HL-60/S4 (cell line): ENCODE measurements around the gene FBXO24.
"Not testable (repeated sequence)": the region's sequence is repeated elsewhere in the genome, so short reads cannot be mapped to it uniquely, and the experiment has no call there.

ENCODE experiments used
- in situ Hi-C: fragments of 300-500 bp; cut with MboI; formaldehyde crosslinking; loops from 2 replicates; pipeline ENCODE4 v1.14.3; 2022; ENCODE audit warnings: low sequenced_read_pairs

The FBXO24 gene

GRCh38 chr7:100586266-100587025 lies at the start of gene FBXO24:
Gene FBXO24 (plus strand): TSS chr7:100586328. CDS start chr7:100586626, 298 bp downstream.
- in situ Hi-C loops, result no loop called here

DNA sequence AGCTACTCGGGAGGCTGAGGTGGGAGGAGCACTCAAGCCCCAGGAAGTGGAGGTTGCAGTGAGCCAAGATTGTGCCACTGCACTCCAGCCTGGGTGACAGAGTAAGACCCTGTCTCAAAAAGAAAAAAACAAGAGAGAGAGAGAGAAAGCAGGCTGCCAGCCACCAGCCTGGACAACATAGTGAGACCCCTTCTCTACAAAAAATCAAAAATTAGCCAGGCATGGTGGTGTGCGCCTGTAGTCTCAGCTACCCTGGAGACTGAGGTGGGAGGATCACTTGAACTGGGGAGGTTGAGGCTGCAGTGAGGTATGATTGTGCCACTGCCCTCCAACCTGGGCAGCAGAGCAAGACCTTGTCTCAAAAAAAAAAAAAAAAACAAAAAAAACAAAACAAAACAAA lies 49.4 kb upstream of the FBXO24 start:
- in situ Hi-C loops, result not testable (repeated sequence)

DNA sequence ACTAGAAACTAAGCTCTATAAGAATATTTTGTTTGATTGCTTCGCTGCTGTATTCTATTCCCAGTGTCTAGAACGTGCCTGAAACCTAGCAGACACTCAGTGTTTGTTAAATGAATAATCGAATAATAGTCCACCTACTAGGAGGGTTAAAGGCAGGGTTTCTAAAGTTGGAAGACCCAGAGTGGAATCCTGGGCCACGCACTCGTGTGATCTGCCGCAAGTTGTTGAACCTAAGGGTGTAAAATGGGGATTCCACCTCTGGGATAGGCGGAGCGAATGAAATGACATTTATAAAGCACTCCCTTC lies 47.8 kb upstream of the FBXO24 start:
- in situ Hi-C loops, result no loop called here

GRCh38 chr7:100538654-100539435 lies 47.3 kb upstream of the FBXO24 start, which contains the start of gene AGFG2:
Gene AGFG2 (plus strand): TSS chr7:100539203. CDS start chr7:100539347, 144 bp downstream.
- in situ Hi-C loops, result no loop called here

DNA sequence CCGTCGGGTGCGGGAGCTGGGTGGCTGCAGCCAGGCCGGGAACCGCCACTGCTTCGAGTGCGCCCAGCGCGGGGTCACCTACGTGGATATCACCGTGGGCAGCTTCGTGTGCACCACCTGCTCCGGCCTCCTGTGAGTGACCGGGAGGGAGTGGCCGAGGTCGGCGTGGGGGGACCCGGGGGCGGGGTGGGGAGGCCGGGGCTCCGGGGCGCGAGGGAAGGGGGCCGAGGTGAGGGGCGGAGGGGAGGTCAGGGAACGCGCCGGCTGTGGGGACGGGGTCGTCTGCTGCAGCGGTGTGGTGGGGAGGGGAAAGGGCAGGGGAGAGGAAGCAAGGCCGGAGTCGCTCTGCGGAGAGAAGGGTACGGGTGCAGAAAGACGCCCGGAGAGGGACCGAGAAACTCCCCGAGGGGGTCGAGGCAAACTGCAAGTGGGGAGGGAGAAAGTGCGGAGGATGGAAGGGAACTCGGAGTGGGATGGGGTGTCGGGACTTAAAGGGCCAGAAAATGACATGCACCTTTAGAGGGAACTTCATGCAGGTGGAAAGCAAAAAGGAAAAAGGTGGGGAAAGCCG lies 46.6 kb upstream of the FBXO24 start:
- in situ Hi-C loops, result no loop called here

DNA sequence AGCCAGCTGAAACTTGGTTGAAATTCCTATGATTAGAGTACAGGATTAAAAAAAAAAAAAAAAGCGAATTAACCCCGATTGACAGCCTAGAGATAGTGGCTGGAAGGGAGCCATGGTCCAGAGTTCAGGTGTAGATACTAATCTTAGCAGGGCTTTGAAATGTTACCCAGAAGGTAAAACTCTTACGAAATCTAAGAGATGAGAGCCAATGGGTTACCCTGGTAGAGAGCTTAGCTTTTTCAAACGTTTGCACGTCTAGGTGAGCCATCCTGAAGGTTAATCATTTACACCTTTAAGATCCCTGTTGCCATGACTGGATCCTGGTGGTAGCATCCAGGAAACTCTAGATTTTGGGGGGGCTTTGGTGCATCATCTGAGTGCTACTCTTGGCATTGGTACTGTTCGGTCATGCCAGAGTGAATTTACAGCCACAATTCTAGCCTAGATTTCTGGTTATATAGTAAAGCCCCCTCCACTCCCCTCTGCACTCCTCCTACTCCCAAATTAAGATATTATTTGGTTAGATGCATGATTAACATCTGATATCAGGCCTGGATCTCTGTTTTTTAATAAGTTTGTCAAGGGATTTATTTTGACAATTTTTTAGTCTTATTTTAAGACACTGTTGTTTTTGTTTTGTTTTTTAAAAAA lies 45.9 kb upstream of the FBXO24 start:
- in situ Hi-C loops, result no loop called here

DNA sequence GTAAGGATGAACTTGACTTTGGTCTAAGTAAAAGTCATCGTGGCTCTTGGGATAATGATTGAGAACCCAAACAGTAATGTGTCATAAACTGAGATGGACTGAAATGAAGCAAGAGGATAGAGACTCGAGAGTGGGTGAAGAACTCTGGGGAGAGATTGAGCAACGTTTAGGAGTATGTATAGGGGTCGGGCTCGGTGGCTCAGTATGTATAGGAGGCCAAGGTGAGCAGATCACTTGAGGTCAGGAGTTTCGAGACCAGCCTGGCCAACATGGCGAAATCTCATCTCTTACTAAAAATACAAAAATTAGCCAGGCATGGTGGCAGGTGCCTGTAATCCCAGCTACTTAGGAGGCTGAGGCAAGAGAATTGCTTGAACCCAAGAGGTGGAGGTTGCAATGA lies 44.8 kb upstream of the FBXO24 start:
- in situ Hi-C loops, result not testable (repeated sequence)

DNA sequence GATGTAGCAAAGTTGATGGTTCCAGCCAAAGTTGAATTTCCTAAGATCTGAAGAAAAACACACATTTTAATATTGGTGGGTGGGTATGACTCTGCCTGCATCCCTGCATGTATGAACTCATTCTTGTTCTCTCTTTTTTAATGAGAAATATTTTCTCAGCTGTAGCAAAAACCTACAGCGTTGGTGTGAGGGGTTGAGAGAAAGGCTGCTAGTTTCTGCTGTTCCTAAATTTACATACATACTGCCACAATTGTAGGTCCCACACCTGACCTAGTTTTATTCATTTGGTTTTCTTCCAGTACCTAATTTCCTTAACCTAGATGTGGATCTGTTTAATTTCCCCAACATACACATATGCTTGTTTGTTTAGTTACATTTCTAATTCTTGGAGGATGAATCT lies 42.5 kb upstream of the FBXO24 start:
- in situ Hi-C loops, result no loop called here

DNA sequence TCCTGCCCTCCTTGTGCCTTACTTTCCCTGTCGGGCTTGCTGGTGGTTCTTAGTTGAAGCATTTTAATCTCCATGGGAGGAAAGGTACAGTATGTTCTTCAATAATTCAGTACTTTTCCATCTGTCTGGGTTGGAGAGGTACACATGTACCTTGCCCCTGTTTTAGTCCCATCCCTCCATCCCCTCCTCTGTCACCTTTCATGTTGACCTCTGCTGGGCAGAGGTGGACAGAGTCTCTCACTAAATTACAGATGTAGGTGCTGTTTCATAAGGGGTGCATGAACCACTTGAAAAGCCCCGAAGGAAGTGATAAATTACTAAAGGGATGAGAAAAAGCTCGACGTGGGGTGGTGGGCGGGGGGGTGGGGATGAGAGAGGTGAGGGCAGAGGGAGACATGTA lies 41.7 kb upstream of the FBXO24 start:
- in situ Hi-C loops, result no loop called here

GRCh38 chr7:100544967-100545359 lies 41.2 kb upstream of the FBXO24 start:
- in situ Hi-C loops, result no loop called here

DNA sequence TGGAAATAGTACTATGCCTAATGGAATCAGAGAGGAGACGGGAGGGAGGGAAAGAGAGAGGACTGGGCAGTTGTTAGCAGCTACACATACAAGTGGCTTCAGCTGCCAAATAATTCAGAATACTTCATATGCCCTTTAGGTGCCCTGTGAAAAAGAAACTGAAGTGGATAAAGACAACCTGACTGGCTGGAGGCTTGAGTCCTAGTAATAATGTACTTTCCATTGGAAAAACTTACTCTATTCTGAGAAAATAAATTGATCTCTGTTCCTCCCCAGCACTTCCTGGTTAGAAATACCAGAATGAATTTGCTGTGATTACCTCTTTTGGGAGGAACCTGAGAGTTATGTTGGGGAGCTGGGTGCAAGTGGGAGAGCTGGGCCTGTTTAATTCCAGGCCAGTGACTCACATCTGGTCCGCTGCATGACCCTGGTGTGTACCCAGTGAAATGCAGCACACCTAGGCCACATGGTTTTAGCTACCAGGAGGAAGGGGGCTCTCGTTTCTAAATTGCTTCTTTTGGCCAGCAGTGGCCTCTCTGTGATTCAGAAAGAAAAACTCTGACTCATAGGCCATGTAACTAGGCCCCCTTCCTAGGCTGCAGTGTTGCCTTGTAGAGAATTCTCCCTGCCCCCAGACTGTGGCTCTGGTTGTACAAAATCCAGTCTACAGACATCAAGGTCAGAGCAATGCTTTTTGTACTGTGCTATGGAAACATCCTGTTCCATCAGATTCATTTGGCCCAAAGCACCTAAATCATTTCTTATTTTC lies 40.6 kb upstream of the FBXO24 start:
- in situ Hi-C loops, result no loop called here

DNA sequence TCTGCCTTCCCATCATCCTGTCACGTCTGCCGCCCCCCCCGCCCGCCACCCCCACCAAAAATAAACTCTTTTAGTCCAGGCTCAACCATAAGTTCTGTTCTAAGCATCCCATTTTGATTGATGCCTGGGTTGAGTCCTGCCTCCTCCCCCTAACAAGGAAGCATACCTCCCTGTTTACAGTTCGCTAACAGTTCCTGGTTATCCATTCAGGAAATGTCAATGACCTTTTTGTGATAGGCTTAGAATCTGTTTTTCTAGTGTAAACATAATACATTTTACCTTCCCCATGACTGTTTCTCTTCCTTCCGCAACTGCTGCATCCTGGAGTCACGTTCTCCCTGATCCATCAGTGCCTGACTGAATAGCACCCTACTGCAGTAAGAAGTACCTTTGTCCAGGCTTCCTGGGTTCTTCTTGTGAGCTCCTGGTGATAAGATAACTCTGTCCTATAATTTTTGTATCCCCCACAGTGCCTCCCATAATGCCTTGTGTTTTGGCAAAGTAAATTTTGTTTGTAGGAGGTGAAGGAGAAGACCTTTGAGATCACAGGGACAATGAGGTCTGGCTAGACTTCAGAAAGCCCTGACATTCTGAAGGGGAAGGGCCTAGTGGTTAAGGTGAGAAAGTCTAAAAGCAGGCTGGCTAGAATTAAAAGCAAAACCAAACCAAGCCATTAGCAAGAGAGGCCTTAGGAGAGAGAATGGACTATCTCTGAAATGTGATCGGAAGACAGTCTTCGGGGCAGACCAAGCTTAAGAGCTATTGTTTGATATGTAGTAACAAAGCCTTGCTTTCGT lies 39.8 kb upstream of the FBXO24 start:
- in situ Hi-C loops, result no loop called here

DNA sequence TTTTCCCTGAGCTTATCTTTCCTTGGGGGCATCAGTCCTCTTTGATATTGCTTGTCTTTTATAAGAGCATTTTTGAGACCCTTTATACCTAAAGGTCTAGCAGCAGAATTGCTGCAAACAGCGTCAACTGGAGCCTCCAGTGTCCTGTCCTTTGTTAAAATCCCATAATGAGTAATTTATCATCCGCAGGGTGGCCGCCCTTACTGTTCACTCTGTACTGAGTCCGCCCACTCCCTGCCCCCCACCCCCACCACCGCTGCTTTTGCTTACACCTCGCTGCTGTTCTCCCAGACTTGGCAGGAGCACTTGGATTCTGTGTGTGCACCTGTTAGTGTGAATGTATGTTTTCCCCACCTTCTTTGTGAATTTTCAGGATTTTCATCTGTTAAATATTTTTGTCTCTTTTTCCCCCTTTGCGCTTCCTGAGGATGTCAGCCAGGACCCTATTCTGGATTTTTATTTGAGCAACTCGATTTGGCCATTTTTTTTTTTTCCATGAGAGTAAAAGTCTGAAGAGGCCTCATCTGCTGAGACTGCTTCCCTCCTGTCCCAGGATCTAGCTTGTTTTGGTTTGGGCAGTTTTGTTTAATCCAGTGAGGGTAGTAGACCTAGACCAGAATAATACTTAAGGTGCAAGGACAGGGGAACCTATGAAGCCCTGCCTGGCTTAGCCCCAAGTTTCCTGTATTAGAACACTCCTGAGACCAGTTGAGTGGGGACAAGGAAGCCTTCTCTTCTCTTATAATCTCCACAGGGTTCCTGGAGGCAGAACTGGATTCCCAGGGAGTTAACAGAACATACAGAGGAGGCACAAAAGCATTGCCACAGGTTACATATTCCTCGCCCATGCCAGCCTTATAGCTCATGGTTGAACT lies 39.0 kb upstream of the FBXO24 start:
- in situ Hi-C loops, result no loop called here

DNA sequence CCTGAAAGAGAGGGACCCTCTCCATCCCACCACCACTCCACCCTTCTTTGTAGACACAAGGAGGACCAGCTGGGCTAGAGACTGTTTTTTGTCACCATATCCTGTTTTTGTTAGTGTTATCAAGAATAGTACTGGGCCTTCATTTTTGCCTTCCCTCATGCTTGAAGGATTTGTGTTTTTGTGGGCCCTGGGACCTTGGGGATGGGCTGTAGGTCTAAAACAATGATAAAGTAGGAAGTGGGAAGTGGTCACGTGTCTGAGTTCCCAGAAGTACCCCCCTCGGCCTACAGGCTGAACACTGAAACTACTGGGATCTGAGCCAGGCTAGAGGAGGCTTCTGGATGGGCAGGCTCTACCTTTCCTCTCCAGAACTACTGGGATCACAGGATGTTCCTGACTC lies 38.3 kb upstream of the FBXO24 start:
- in situ Hi-C loops, result no loop called here

- in situ Hi-C loops, result not testable (repeated sequence)
These were observed 37.7 kb upstream of the FBXO24 start for GRCh38 chr7:100548446-100548845.

DNA sequence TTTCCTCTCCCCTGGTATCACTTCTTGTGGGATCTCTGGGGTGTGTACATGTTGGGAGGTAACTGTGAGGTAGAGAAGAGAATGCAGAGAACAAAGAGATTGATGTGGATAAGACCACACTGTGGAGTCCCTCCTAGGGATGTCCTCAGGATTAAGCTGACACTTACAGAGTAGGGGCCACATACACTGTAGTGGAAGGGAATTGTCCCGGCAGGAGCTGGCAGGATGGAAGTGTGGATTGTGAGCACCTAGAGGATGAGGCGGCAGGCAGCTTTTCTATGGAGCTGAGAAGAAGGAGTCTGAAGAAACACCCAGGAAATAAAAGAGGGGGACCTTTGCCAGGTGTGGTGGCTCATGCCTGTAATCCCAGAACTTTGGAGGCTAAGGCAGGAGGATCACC lies 33.6 kb upstream of the FBXO24 start:
- in situ Hi-C loops, result loop anchor here (10.0 kb wide), 1 partner anchor 88 kb away; the partner anchor contains the start of gene SPACDR

DNA sequence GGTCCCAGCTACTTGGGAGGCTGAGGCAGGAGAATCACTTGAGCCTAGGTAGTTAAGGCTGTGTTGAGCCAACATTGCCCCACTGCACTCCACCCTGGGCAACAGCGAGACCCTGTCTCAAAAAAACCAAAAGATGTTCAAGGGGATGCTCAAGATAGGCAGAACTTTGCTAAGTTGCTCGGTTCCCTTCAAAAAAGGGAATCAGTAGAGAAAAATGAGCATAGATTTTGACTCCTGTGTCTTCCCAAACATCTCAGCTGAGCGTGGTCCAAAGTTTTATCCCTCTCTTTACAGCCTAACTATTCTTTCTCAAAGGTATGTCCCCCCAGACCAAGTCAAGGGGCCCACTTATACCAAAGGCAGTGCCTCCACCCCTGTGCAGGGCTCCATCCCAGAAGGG lies 33.1 kb upstream of the FBXO24 start:
- in situ Hi-C loops, result loop anchor here (10.0 kb wide), 1 partner anchor 88 kb away; the partner anchor contains the start of gene SPACDR

GRCh38 chr7:100555701-100556100 lies 30.4 kb upstream of the FBXO24 start:
- in situ Hi-C loops, result loop anchor here (10.0 kb wide), 1 partner anchor 91 kb away; the partner anchor contains the start of gene SPACDR

DNA sequence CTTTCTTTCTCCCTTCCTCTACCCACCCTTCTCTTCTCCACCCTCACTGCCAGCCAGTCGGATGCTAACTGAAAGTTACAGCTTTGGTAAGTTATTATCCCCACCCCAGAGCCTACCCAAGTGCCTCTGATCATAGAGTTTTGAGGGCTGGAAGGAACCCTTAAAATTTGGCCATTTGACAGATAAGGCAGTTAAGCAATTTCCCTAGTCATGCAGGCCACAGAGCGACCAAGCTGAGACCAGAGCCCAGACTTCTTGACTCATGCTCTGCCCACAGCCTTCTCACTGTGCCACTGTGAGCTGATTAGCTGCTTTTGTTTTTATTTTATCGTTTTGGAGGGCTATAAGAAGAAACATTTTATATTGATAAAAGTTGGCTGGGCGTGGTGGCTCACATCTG lies 29.6 kb upstream of the FBXO24 start:
- in situ Hi-C loops, result loop anchor here (10.0 kb wide), 1 partner anchor 92 kb away; the partner anchor contains the start of gene SPACDR
